HG02763 (cell line): ENCODE data around the gene CCDC50.

ENCODE experiments used
- ATAC-seq: cut with Tn5 transposase; IDR thresholded peaks from one replicate; pipeline ENCODE4 v1.9.1; 2021; ENCODE audit warnings: mild to moderate bottlenecking, moderate library complexity; ENCODE audit not compliant: unreplicated experiment

CCDC50 gene

DNA sequence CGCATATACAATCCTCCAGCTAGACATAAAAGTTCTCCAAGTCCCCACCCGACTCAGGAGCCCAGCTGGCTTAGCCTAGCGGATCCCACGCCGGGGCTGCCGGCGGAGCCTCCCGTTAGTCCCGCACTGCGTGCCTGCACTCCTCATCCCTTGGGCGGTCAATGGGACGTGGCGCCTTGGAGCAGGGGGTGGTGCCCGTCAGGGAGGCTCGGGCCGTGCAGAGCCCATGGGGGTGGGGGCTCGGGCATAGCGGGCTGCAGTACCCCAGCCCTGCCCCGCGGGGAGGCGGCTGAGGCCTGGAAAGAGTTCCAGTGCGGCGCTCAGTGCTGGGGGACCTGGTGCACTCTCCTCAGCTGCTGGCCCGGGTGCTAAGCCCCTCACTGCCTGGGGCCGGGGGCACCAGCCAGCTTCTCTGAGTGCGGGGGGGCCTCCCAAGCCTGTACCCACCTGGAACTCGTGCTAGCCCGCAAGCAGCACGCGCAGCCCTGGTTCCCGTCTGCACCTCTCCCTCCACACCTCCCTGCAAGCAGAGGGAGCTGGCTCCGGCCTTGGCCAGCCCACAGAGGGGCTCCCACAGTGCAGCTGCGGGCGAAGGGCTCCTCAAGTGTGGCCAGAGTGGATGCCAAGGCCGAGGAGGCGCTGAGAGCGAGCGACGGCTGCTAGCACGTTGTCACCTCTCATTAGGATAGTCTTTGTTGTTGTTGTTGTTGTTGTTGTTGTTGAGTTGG, 12.2 kb upstream of the CCDC50 start:
- ATAC-seq = no peak

DNA sequence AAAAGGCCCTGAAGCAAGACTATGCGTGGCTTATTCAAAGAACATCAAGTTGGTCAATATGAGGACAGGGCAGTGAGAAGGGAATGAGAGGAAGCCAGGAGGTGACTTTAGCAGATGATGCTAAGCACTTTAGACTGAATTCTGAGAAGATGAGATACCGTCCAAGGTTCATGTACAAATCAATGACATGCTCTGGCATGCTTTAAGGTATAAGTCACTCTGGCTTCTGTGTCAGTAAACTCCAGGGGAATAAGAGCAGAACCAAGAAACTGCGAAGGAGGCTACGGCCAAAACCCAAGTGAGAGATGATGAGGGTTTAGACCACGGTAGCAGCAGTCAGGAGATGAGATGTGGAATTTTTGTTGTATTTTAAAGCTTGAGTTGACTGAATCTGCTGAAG, 8.9 kb upstream of the CCDC50 start:
- no peak for ATAC-seq

DNA sequence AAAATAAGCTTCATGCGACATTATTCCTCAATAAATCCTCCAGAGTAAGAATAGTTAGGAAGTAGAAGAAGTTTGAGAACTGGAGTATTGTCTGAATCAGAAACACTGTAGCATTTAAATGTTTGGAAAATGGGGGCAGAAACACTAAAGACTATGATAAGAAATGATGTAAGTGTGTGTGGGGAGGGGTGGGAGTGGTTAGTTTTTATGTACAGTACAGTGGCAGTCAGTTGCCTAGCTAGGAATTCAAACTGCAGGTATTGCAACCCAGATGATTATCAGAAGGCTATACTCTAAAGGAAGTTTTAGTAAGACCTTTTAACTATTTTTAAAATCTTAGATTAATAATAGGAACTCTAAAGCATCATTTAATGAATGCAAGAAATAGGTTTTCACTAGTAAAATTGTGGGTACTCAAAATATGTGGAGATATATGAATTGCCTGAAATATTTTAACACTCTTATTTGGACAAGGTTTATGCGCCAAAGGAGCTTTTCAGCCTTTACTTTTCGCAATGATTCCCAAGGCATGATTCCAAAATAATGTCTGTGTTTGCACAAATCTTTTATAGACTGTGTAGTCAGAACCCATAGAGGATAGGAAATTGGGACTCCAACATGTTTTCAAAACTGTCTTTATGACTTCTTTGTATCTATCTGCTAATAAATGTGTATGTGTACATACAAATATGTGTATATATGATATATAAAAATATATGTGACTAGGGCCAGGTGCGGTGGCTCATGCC, 8.0 kb upstream of the CCDC50 start:
- ATAC-seq = no peak

DNA sequence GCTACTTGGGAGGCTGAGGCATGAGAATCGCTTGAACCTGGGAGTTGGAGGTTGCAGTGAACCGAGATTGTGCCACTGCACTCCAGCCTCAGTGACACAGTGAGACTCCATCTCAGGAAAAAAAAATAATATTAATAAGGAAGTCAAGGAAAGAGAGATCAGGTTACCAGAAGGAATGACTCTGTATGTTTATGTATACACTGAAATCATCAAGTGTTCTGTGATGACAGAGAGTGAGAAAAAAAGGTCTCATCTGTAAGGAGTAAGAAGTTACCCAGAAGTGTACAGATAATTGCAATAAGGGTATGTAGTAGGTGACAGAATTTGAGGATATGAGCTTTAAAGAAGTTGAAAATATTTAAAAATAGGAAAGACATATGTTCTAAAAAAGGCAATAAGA, 4.3 kb upstream of the CCDC50 start:
- ATAC-seq = no peak

DNA sequence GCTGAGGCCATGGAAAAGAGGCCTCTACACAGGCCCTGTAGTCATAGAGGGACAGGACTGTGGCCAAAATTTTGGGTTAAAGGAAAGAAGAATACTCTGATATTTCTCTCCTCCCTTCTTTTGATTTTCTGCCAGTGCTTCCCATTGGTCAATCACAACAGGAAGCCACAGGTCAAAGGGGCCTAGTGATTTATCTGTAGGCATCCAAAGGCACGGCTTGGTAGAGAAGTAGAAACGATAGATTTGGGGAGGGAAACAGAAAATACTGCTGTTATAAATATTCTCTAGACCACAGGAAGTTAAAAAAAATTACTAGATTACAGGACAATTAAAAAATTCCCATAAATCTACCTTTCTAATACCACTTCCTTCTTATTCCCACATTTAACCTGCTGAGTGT, 1.7 kb upstream of the CCDC50 start:
- no peak for ATAC-seq

DNA sequence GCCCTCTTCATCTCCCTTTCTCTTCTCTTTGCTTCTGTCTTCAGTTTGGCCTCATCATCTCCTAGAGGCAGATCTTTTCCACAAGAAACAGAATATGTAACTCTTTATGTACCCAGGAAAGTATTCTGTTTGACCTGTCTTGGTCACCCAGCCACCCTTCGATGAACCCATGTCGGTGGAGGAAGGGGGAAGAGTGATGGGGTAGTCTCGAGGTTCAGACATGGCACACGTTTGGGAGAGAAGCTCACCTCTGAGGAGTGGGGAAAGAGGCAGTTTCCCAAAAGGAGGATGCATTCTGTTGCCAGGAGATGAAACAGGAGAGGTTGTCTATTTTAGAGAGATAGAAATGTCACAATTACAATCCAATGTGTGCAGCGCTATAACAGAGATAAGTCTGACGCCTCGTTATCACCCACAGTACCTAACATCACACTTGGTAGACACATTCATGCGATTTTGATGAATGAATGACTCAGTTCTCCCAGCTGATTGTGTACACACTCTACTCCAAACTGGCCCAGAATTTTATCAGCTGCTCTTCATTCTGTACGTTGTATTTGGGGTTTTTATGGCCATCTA, 722 bp upstream of the CCDC50 start:
- ATAC-seq = peak; percentile 2

DNA sequence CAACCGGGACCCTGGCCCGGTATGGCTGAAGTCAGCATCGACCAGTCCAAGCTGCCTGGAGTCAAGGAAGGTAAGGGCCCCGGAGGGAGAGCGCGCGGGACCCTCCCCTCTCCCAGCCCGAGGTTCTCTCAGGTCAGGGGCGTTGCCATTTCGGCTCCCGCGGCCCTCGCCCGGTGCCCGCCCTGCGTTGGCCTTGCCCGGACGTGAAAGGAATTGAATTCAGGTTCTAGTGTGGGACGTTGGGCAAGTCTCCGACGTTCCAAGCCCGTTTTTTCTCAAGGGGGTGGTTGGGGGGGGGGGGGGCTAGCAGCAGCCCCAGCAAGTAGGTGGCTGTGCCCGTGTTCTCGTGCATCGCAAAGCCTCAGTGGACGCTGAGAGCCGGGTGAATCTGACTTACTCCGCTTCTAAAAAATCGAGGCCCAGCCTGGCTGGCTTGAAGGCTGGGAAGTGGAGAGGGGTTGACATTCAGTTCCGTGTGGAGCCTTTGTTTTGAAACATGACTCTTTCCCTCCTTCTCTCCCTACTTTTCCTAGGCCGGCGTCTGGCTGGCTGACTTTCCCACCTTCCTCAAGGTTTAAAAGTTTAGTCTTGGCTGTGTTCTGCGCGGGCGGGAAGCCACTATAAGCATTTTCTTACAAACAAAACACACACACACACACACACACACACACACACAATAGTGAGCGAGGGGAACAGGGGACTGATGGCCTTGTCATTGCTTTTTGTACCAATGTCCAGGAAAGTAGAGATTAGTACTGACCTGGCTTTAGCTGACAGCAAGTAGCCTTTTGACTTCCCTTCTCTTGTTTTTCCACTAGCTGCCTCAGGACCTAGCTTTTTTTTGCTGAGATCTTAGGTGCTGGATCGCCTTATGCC, 698 bp downstream of the CCDC50 start, which contains the start of gene UTS2B:
Gene UTS2B (minus strand): TSS at position 873 of the 876 bp plus-strand sequence. CDS start 48,337 bp downstream, outside the sequence.
- ATAC-seq = peak; percentile 24

DNA sequence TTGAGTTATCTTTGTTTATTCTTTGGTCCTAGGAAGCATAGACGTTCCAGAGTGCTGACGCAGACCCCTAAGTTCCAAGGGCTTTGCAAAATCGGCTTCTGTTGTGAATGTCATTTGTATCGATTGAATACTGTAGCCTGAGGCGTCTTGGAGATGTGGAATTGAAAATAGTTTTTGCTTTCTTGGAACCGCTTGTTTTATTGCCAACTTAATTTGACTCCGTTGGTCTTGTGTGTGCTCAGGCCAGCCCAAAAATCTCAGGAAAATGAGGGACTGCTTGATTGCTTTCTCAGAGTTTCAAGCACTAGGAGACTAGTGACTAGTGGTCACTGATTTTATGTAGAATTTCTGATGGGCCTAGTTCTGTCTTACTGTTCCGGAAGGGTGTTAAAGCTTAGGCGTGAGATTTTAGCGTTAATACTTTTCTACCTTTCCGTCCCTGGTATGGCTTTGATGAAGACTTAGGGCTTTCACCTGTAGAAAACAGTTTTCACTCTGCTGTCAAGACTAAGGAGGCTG, 1.4 kb downstream of the CCDC50 start:
- no peak for ATAC-seq

DNA sequence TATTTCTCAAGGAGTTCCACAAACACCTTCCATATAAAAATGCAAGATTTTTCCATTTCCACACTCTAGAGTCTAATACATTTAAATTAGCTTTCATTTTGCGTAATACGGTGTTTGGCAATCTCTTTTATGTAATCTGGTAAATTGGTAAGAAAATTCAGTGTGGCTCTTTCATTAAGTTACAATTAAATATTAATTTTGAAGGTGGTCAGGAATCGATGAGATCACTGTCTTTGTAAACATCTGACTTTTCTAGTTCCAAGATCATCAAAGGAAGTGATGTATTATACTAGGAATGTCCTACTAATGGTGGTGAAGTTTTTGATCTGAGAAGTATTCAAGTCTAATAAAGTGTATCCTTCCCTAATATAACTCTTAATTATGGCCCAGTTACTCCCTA, 2.2 kb downstream of the CCDC50 start:
- no peak for ATAC-seq

DNA sequence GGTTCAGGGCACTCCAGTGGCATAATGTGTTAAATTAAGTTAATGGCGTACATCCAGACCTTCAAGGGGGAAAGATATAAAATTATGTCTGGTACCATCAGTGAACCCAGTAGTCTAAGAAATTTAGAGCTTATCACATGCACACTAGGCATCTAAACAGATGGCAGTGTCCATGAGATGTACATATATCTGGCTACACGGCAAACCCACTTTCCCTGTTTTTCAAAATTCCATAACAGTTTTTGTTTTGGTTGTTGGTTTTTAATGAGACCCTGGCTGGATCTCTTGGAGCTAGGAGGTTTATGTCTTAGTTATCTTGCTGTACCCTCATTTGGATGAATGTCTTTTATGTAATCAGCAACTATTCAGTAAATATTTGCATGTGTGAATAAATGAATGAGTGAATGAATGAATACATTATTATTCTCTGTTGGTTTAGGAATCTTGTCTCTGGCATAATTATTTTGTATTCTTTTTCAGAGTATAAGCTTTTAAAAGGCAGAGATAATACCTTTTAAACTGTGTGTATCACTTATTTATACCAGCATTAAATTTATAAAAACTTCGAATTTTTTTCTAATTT, 4.2 kb downstream of the CCDC50 start:
- no peak for ATAC-seq

DNA sequence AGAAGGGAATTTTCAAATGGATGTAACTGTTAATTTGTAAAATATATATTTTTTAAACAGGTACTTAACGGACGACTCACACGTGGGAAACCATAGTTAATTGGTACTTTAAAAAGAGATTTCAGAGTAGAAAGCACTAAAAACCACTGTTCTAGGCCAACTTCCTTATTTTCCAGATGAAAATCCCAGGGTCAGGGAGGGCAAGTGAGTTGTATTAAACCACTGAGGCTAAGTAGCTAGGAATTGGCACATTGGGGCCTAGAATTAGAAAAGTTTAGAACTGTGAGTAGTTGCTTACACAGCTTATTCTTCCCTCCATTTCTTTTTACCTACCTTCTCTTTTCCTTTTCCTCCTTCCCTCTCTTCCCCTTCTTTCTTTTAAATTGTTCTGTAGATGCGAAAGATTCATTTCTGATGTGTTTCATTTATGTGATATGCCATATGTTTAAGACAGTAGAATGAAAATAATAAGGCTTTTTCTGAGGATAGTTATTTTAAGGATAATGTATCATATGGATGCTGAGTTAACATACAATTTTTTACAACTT, 5.2 kb downstream of the CCDC50 start:
- ATAC-seq = no peak

DNA sequence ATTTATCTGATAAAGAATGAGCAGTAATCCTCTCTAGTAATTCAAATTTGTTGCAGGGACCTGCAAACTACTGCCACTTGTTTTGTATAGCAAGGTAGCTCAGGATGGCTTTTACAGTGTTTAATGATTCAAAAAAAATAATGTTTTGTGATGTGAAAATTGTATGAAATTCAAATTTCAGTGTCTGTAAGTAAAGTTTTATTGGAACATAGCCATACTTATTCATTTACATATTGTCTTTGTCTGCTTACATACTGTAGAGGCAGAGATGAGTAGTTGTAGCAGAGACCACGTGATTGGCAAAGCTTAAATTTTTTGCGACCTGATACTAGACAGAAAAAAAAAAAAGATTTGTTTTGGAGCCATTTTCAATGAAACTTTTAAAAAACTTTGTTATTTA, 7.6 kb downstream of the CCDC50 start:
- ATAC-seq = no peak

DNA sequence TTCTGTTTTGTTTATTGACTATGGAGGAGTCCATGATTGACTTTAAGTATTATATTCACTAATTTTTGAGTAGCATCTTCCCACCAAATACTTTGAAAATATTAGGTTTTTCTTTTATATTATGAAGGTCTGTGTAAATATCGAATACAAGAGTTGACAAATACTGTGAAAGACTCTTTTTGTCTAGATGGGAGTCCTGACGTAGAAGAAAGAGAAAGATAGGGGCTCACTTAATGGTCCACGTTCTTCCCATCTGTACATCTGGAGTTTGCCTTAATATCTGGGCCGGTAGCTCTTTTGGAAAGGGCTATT, 8.9 kb downstream of the CCDC50 start:
- ATAC-seq = no peak

DNA sequence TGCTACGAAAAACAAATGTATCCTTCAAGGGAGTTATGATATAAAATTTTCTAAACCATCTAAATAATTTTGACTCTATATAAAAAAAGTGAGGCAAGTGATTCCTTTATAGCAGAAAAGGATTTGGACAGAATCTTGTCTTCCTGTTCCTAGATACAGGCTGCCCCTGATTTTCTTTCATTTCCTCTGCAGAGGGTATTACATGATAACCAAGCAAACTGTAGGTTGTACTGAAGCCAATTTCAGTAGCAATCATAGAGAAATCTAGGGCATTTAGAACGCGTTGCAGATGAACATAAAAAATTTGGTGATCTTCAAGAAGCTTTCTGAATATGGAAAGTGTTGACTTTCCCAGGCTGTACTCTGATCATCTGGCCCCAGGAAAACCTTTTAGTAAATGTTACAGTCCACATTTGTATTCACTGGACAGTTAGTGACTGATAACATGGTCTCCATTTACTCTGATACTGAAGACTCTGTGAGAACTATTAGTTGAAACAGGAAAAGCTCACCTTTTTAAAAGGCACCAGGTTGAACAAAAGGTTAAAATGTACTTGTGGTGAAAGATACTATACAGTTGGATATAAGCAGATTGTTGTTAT, 10.2 kb downstream of the CCDC50 start:
- ATAC-seq = no peak

DNA sequence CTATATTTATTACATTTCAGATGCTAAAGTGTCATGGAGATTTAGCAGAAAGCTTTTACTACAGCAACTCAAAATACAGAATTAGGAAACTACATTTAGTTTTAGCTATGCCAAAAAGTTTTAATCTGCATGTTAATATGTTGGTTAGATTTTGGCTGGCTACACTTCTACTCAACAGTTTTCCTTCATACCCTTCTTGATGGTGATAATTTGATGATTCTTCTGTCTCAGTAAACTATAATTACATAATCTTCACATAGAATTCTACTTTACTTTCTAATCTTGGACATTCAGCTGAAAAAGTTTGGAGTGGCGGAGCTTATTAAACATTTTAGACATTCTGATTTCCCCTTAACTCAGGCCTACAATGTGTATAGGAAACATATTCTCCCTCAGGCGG, 11.2 kb downstream of the CCDC50 start:
- ATAC-seq = no peak

DNA sequence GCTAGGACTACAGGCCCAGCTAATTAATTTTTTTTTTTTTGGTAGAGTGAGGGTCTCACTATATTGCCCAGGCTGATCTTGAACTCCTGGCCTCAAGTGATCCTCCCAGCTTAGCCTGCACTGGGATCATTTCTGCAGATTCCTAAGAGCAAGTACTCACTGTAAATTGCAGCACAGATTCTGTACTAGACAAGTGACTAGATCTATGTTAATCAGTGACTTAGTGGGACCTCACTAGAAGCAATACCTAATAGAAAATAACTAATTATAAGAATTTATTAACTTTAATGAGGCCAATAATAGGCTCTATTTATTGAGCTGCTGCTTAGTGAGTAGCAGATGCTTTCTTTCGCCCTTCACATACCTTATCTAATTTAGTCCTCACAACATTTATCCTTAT, 11.8 kb downstream of the CCDC50 start:
- ATAC-seq = no peak

DNA sequence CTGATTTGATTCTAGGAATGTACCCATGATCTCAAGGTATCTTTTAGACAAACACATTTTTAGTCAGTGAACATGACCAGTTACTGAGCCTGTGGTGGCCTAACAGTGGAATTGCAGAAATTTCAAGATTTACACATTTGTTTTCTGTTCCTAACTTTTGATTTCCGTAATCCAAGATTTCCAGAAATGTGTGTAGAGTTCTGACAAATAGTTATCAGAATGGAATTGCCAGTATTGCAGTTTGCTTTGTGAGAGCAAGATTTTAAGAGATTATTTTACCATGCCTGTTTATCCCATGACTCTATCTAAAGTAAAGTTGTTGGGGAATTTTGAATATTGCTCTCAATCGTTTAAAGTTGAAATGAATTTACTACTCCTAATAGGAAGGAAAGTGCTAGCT, 12.8 kb downstream of the CCDC50 start:
- ATAC-seq = no peak

DNA sequence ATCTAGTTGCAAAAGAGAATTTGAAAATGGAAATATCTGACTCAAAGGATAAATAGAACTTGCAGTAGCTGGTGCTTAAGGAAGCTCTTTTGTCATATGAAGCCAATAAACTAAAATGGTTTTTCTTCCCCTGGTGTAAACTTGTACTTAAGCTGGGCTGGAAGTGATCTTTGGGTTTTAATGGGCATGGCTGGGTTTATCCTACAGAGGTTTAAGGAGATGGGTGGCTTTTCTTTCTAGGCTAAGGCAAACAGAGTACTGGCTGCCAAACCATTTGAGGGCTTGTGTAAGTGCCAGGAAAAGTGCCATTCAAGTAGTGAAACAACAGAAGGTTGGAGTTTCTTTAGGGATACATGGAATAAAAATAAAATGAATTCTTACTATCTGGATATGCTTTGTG, 13.2 kb downstream of the CCDC50 start:
- ATAC-seq = no peak

DNA sequence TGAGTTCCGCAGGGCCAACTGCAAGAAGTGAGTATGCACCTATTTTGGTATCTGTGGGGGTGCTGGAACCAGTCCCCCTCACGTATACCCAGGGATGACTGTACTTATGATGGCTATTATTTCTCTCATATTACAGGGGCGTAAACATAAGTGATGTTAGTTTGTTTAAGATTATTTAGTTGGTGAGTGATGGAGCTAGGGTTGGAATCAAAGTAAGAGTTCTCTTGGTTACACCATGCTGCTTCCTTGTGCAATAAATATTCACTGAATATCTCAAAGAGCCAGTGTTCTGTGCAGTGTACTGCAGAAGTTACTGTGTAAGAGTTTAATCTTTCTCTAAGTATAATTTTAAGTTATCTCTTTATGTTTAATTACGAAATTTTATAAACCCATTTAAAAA, 13.9 kb downstream of the CCDC50 start:
- no peak for ATAC-seq

DNA sequence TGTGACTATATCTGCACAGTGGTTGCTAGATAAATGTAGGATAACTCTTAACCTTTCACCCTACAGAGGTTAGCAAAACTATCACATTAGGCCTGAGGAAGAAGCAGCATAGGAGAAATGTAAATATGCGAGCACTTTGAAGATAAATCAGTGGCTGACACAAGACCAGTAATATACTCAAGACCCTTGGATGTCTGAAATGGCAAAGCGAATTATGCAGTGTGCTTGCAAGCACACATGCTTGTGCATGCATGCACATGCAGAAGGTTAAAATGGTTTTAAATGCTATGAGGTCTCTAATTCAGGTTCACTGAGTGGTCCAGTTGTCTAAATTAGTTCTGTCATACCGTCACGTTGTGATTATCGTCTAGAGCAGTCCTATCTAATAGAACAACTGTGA, 14.7 kb downstream of the CCDC50 start:
- no peak for ATAC-seq
